Adrenal gland (tissue), 12 donors: Measurements from ENCODE around the gene FNIP2. TPM values are rescaled to one million over a fixed set of nuclear protein-coding genes. Genes with fewer than 3 reads are reported as not detected.
"Not testable (repeated sequence)": the region's sequence is repeated elsewhere in the genome, so short reads cannot be mapped to it uniquely, and the experiment has no call there.

Experiments used
- DNase-seq, 7 donors: peaks; one replicate each; pipeline ENCODE4 v3.0.0-alpha.2; 2019 to 2020
- H3K27ac ChIP-seq, 5 donors: fragments of 200-600 bp; sonication (generic) in 4 of 5; 1 replicate in 3 of 5; 2 replicates in 2 of 5; pipeline versions ENCODE4 v1.5.1 to v1.8.0; 2016 to 2020; ENCODE audit warnings: mild to moderate bottlenecking in 1 of 5
- H3K27me3 ChIP-seq: fragments of 200-600 bp; 2 replicates; pipeline ENCODE4 v1.8.0; 2021
- H3K36me3 ChIP-seq, 2 donors: fragments of 200-600 bp; replicated peaks in 1 of 2; 1 replicate in 1 of 2; 2 replicates in 1 of 2; pipeline versions ENCODE4 v1.5.1 to v1.8.0; 2018 to 2022
- H3K4me1 ChIP-seq, 2 donors: fragments of 200-600 bp; replicated peaks in 1 of 2; 1 replicate in 1 of 2; 2 replicates in 1 of 2; pipeline versions ENCODE4 v1.5.1 to v1.8.0; 2018 to 2021
- H3K4me3 ChIP-seq, 4 donors: fragments of 200-600 bp; sonication (generic) in 3 of 4; one replicate each; pipeline ENCODE4 v1.5.1; 2016 to 2018
- H3K9me3 ChIP-seq, 3 donors: fragments of 200-600 bp; sonication (generic) in 1 of 3; replicated peaks in 1 of 3; 1 replicate in 2 of 3; 2 replicates in 1 of 3; pipeline versions ENCODE4 v1.5.1 to v1.8.0; 2016 to 2021
- CTCF ChIP-seq, 6 experiments: fragments of 450-650 bp in 4 of 6; fragments of 200-600 bp in 2 of 6; sonication (generic) in 1 of 6; IDR thresholded peaks; 1 replicate in 5 of 6; 2 replicates in 1 of 6; pipeline versions ENCODE4 v1.5.1 to v1.8.0; 2016 to 2021; ENCODE audit warnings: antibody characterized with exemption in 6 of 6, mild to moderate bottlenecking in 2 of 6, moderate library complexity in 1 of 6
- POLR2A ChIP-seq, 2 donors: fragments of 450-650 bp; IDR thresholded peaks; one replicate each; pipeline ENCODE4 v1.6.1; 2017; ENCODE audit warnings: antibody characterized with exemption in 2 of 2, mild to moderate bottlenecking in 2 of 2, moderate library complexity in 1 of 2
- WGBS, 4 donors: extraction: QIAGEN DNeasy Blood & Tissue Kit in 2 of 4; methylation state at CpG; one replicate each; pipeline versions ENCODE4 v1.1.5 to v1.1.7; 2013 to 2017; 5-methylcytosine and 5-hydroxymethylcytosine counted together
- intact Hi-C, 2 donors: fragments of 100-400 bp; cut with DNase I; formaldehyde crosslinking; loops; one replicate each; pipeline versions ENCODE4 v1.14.1 to v1.15.0; 2022 to 2023
- polyA plus RNA-seq, 3 donors: library from polyadenylated mRNA; stranded (reverse); fragments of 200-250 nt in 2 of 3; fragments of 350-450 nt in 1 of 3; fragmentation: Illumina TruSeq in 1 of 3; extraction: RNeasy Lipid Tissue Mini Kit (QIAGEN cat#74804) in 1 of 3; gene quantifications; one replicate each; pipeline ENCODE4 v1.2.3, GENCODE V29; 2013 to 2014
- total RNA-seq, 9 donors: library from RNA; depleted of rRNA in 4 of 9; stranded (reverse); fragments of >200 nt in 4 of 9; fragments of 120-200 nt in 1 of 9; fragmentation: NEBNext Ultra II Directional in 1 of 9; extraction: Animal tissue kit (Norgen Biotek cat#: 25700) in 1 of 9; gene quantifications; one replicate each; pipeline versions ENCODE4 v1.1.0 to v1.2.4, GENCODE V29; 2013 to 2023
- donor health status: healthy with polysubstance abuse.
- donor health status: Bipolar disorder and iron deficiency.
- donor health status: DM: yes; HTN: yes; CAD: no.
- donor health status: DM: no; HTN: no; CAD: no.
- donor health status: DM: no; HTN: no; CAD: no.
- donor health status: DM: yes; HTN: yes; CAD: no.

The FNIP2 gene
- total and polyA plus RNA-seq, 12 donors, result 3.5 to 39.4 (median 27.1) TPM

- Histone ChIP-seq H3K27ac (no peak overlapping the region), H3K9me3 (no peaks in the 10 kb centered on the region), H3K4me3 (no peak overlapping the region), H3K4me1 (peaks cover 6 to 31% of the 10 kb centered on the region in 2 donors), H3K27me3 (no peaks in the 10 kb centered on the region), H3K36me3 (peaks cover 0 to 7% of the 10 kb centered on the region in 2 donors)
- intact Hi-C loops, result no loop called here
- no peak for TF ChIP-seq CTCF (IDR thresholded peaks at IDR 0.05)
- TF ChIP-seq POLR2A (IDR thresholded peaks at IDR 0.05), result no peak
- 77 to 84% (median 81%) methylated on average over 5 of the region's 5 CpGs for WGBS, 4 donors
- DNase-seq, result no peak
These were observed 58.7 kb downstream of the FNIP2 start for GRCh38 chr4:158827543-158827981.

- intact Hi-C loops, H3K9me3 ChIP-seq, H3K27me3 ChIP-seq, H3K36me3 ChIP-seq, H3K27ac ChIP-seq, H3K4me3 ChIP-seq, DNase-seq: not testable (repeated sequence)
- H3K4me1 ChIP-seq, result peaks cover 6 to 31% of the 10 kb centered on the region in 2 donors
- 96 to 98% (median 97%) methylated on average over 8 of the region's 8 CpGs for WGBS, 4 donors
These were observed 59.3 kb downstream of the FNIP2 start for GRCh38 chr4:158828151-158828550.

GRCh38 chr4:158829254-158829653 is 60.4 kb downstream of the FNIP2 start:
- intact Hi-C loops, result no loop called here
- WGBS, 4 donors, result 87 to 96% (median 90%) methylated on average over 2 of the region's 2 CpGs
- peaks cover 0 to 7% of the 10 kb centered on the region in 2 donors for H3K36me3 ChIP-seq
- H3K9me3 ChIP-seq, result no peaks in the 10 kb centered on the region
- no peak for DNase-seq
- no peaks in the 10 kb centered on the region for H3K27me3 ChIP-seq
- H3K4me1 ChIP-seq, result peaks cover 6 to 20% of the 10 kb centered on the region in 2 donors
- no peak overlapping the region for H3K27ac ChIP-seq
- TF ChIP-seq CTCF (IDR thresholded peaks at IDR 0.05) (no peak), POLR2A (IDR thresholded peaks at IDR 0.05) (no peak)
- H3K4me3 ChIP-seq, result no peak overlapping the region

- Histone ChIP-seq H3K27ac (no peak overlapping the region), H3K27me3 (no peaks in the 10 kb centered on the region), H3K4me1 (no peaks in the 10 kb centered on the region), H3K9me3 (no peaks in the 10 kb centered on the region), H3K36me3 (peaks cover 0 to 7% of the 10 kb centered on the region in 2 donors), H3K4me3 (no peak overlapping the region)
- DNase-seq, result no peak
- intact Hi-C loops, result no loop called here
- TF ChIP-seq CTCF (IDR thresholded peaks at IDR 0.05), result no peak
- no peak for TF ChIP-seq POLR2A (IDR thresholded peaks at IDR 0.05)
- 78 to 88% (median 85%) methylated on average over 5 of the region's 5 CpGs for WGBS, 4 donors
These were observed 64.8 kb downstream of the FNIP2 start for GRCh38 chr4:158833602-158834001.

- Histone ChIP-seq H3K27ac (no peak overlapping the region), H3K27me3 (no peaks in the 10 kb centered on the region), H3K9me3 (no peaks in the 10 kb centered on the region), H3K36me3 (peaks cover 0 to 7% of the 10 kb centered on the region in 2 donors), H3K4me1 (no peaks in the 10 kb centered on the region), H3K4me3 (no peak overlapping the region)
- intact Hi-C loops, result no loop called here
- 71 to 83% (median 80%) methylated on average over 2 of the region's 2 CpGs for WGBS, 4 donors
- no peak for DNase-seq
- TF ChIP-seq CTCF (IDR thresholded peaks at IDR 0.05), result no peak
- TF ChIP-seq POLR2A (IDR thresholded peaks at IDR 0.05), result no peak
These were observed 66.6 kb downstream of the FNIP2 start for GRCh38 chr4:158835226-158836001.
